HepG2 (cell line): ENCODE data around the gene CLDN19. TPM values are rescaled to one million over a fixed set of nuclear protein-coding genes. Genes with fewer than 3 reads are reported as not detected.

ENCODE experiments used
- ATAC-seq: fragments of 200-7000 bp; cut with Tn5 transposase; 3 replicates; pipeline ENCODE4 v1.9.1; 2020; ENCODE audit warnings: mild to moderate bottlenecking, moderate library complexity
- BruUV-seq: library from RNA; stranded (reverse); fragments of 400-500 nt; replicated peaks from 2 replicates; lab custom pipeline; 2021; lab: Mats Ljungman, UMichigan
- CTCF ChIA-PET: fragments of 300-600 bp; formaldehyde crosslinking; extraction: SDS; loops from one replicate; lab custom pipeline; 2021; ENCODE audit warnings: low total read pairs, inconsistent platforms, low intra/inter-chr PET ratio; lab: Yijun Ruan, JAX
- POLR2A ChIA-PET: fragments of 350-600 bp; sonication (Branson Sonifier 250); formaldehyde crosslinking; loops from one replicate; lab custom pipeline; 2020; ENCODE audit warnings: antibody characterized with exemption, inconsistent platforms; lab: Yijun Ruan, JAX
- DNase-seq: peaks from one replicate; pipeline ENCODE4 v3.0.0-alpha.2; 2015; ENCODE audit warnings: low spot score
- FAIRE-seq: peaks from 3 replicates; lab custom pipeline; 2011; peaks lifted over from hg19 to GRCh38; lab: Jason Lieb, UNC
- H2AFZ ChIP-seq: one replicate; pipeline ENCODE4 v1.6.1; 2011; ENCODE audit warnings: low read length, inconsistent platforms
- H3K27ac ChIP-seq: fragments of 300-600 bp; 3 replicates; pipeline ENCODE4 v1.8.0; 2011; ENCODE audit warnings: mixed run types, mild to moderate bottlenecking, mixed read lengths, low read length, inconsistent platforms; ENCODE audit not compliant: insufficient read depth; ENCODE audit errors: extremely low read length
- H3K27me3 ChIP-seq, 2 experiments: fragments of 200-600 bp in 1 of 2; 2 replicates in 1 of 2; 3 replicates in 1 of 2; pipeline versions ENCODE4 v1.6.0 to v1.8.0; 2011; ENCODE audit warnings: low read length in 2 of 2, mild to moderate bottlenecking in 2 of 2, moderate library complexity in 2 of 2, inconsistent platforms in 1 of 2; ENCODE audit not compliant: insufficient read depth in 2 of 2, control insufficient read depth in 1 of 2
- H3K36me3 ChIP-seq, 2 experiments: fragments of 200-600 bp in 1 of 2; replicated peaks in 1 of 2; 2 replicates in 1 of 2; 3 replicates in 1 of 2; pipeline versions ENCODE4 v1.5.1 to v1.8.0; 2011; ENCODE audit warnings: low read length in 2 of 2, inconsistent platforms in 1 of 2; ENCODE audit not compliant: insufficient read depth in 2 of 2, control insufficient read depth in 1 of 2
- H3K4me1 ChIP-seq: 2 replicates; pipeline ENCODE4 v1.5.1; 2012; ENCODE audit warnings: low read length, inconsistent platforms; ENCODE audit not compliant: insufficient read depth
- H3K4me2 ChIP-seq: 2 replicates; pipeline ENCODE4 v1.6.0; 2011; ENCODE audit warnings: low read depth, low read length, inconsistent platforms
- H3K4me3 ChIP-seq, 3 experiments: fragments of 200-600 bp in 1 of 3; sonication (generic), shearing (Covaris generic) in 1 of 3; replicated peaks in 1 of 3; 2 replicates each; pipeline ENCODE4 v1.5.1; 2011 to 2016; ENCODE audit warnings: low read length in 3 of 3, inconsistent platforms in 2 of 3, low read depth in 2 of 3, mild to moderate bottlenecking in 2 of 3, control low read depth in 1 of 3, mixed read lengths in 1 of 3; ENCODE audit not compliant: insufficient read depth in 1 of 3
- H3K79me2 ChIP-seq: one replicate; pipeline ENCODE4 v1.6.1; 2011; ENCODE audit warnings: low read length, inconsistent platforms; ENCODE audit not compliant: insufficient read depth
- H3K9ac ChIP-seq: 2 replicates; pipeline ENCODE4 v1.6.0; 2011; ENCODE audit warnings: mild to moderate bottlenecking, low read depth, low read length, inconsistent platforms; ENCODE audit not compliant: insufficient read depth
- H3K9me3 ChIP-seq: 2 replicates; pipeline ENCODE4 v1.5.1; 2012; ENCODE audit warnings: mild to moderate bottlenecking, low read length
- H4K20me1 ChIP-seq: 2 replicates; pipeline ENCODE4 v1.6.0; 2011; ENCODE audit warnings: inconsistent platforms, mild to moderate bottlenecking, low read length, moderate library complexity; ENCODE audit not compliant: insufficient read depth
- KDM1A ChIP-seq: IDR thresholded peaks from 2 replicates; pipeline ENCODE4 v1.6.1; 2016; ENCODE audit warnings: missing compliant biosample characterization
- KLF6 ChIP-seq: IDR thresholded peaks from 2 replicates; pipeline ENCODE4 v1.8.0; 2016; ENCODE audit warnings: missing biosample characterization, missing genetic modification reagents
- MLLT10 ChIP-seq: sonication (generic); formaldehyde crosslinking; IDR thresholded peaks from 2 replicates; pipeline ENCODE4 v1.4.0; 2020; ENCODE audit warnings: missing genetic modification reagents
- SCMH1 ChIP-seq: sonication (generic); formaldehyde crosslinking; IDR thresholded peaks from 2 replicates; pipeline ENCODE4 v1.9.0; 2021; ENCODE audit warnings: missing genetic modification reagents, mild to moderate bottlenecking, borderline replicate concordance
- SPEN ChIP-seq: sonication (generic); formaldehyde crosslinking; IDR thresholded peaks from 2 replicates; pipeline ENCODE4 v1.5.1; 2020; ENCODE audit warnings: low read depth, mild to moderate bottlenecking, missing genetic modification reagents
- TARDBP ChIP-seq: sonication (generic); formaldehyde crosslinking; IDR thresholded peaks from 2 replicates; pipeline ENCODE4 v1.8.0; 2022; ENCODE audit warnings: mild to moderate bottlenecking, missing genetic modification reagents
- ZNF274 ChIP-seq: sonication (generic); formaldehyde crosslinking; IDR thresholded peaks from 2 replicates; pipeline ENCODE4 v1.5.1; 2020; ENCODE audit warnings: mild to moderate bottlenecking, missing genetic modification reagents
- ZNF331 ChIP-seq: sonication (generic); formaldehyde crosslinking; IDR thresholded peaks from 2 replicates; pipeline ENCODE4 v1.4.0; 2020; ENCODE audit warnings: missing genetic modification reagents
- ZNF496 ChIP-seq: sonication (generic); formaldehyde crosslinking; IDR thresholded peaks from 2 replicates; pipeline ENCODE4 v1.8.1; 2023; ENCODE audit warnings: mild to moderate bottlenecking, moderate library complexity, missing genetic modification reagents; ENCODE audit not compliant: insufficient replicate concordance
- ZNF550 ChIP-seq: sonication (generic); formaldehyde crosslinking; IDR thresholded peaks from 2 replicates; pipeline ENCODE4 v1.4.0; 2020; ENCODE audit warnings: mild to moderate bottlenecking, missing genetic modification reagents, borderline replicate concordance
- WGBS: methylation state at CpG from one replicate; pipeline ENCODE4 v1.1.6; 2017; ENCODE audit warnings: low lambda C conversion rate; 5-methylcytosine and 5-hydroxymethylcytosine counted together
- in situ Hi-C: cut with HindIII; loops from 2 replicates; pipeline ENCODE4 v1.10.0; 2017; ENCODE audit warnings: low pct_unique_long_range_greater_than_20kb; ENCODE audit not compliant: extremely low pct_ligation_motif_present
- intact Hi-C: fragments of 100-400 bp; cut with micrococcal nuclease; formaldehyde crosslinking; loops from one replicate; pipeline ENCODE4 v1.10.0; 2022; ENCODE audit not compliant: unreplicated experiment
- polyA plus RNA-seq, 8 experiments: library from polyadenylated mRNA; depleted of rRNA in 3 of 8; stranded (reverse) in 7 of 8; unstranded in 1 of 8; fragments of >200 nt; fragmentation: Illumina TruSeq in 4 of 8; extraction: Trizol in 4 of 8; gene quantifications; 2 replicates each; pipeline versions ENCODE4 v1.2.1 to v1.2.3, GENCODE V29; 2011 to 2016; ENCODE audit warnings: low read depth in 4 of 8, missing spikeins in 1 of 8, mixed read lengths in 1 of 8; ENCODE audit not compliant: insufficient read depth in 1 of 8
- total RNA-seq, 5 experiments: library from RNA; depleted of rRNA; stranded (reverse); fragments of >200 nt; fragmentation: Illumina TruSeq; extraction: Trizol; gene quantifications; 2 replicates each; pipeline ENCODE4 v1.2.3, GENCODE V29; 2016; ENCODE audit warnings: low read depth in 1 of 5
- TF ChIP-seq, protein P1 (sequence below): sonication (generic); formaldehyde crosslinking; IDR thresholded peaks from 2 replicates; pipeline ENCODE4 v1.8.0; 2022; ENCODE audit warnings: mild to moderate bottlenecking, missing genetic modification reagents, moderate library complexity
- TF ChIP-seq, protein P2 (sequence below): sonication (generic); formaldehyde crosslinking; IDR thresholded peaks from 2 replicates; pipeline ENCODE4 v1.5.0; 2020; ENCODE audit warnings: missing genetic modification reagents
- TF ChIP-seq, protein P3 (sequence below): sonication (generic); formaldehyde crosslinking; IDR thresholded peaks from 2 replicates; pipeline ENCODE4 v1.4.0; 2020; ENCODE audit warnings: mild to moderate bottlenecking, missing genetic modification reagents

The CLDN19 gene
- total and polyA plus RNA-seq, 2 of the 13 experiments (the other 11 are each of a cell fraction or from before 2014, with no cell fraction given) = 5.0 to 7.6 TPM

DNA sequence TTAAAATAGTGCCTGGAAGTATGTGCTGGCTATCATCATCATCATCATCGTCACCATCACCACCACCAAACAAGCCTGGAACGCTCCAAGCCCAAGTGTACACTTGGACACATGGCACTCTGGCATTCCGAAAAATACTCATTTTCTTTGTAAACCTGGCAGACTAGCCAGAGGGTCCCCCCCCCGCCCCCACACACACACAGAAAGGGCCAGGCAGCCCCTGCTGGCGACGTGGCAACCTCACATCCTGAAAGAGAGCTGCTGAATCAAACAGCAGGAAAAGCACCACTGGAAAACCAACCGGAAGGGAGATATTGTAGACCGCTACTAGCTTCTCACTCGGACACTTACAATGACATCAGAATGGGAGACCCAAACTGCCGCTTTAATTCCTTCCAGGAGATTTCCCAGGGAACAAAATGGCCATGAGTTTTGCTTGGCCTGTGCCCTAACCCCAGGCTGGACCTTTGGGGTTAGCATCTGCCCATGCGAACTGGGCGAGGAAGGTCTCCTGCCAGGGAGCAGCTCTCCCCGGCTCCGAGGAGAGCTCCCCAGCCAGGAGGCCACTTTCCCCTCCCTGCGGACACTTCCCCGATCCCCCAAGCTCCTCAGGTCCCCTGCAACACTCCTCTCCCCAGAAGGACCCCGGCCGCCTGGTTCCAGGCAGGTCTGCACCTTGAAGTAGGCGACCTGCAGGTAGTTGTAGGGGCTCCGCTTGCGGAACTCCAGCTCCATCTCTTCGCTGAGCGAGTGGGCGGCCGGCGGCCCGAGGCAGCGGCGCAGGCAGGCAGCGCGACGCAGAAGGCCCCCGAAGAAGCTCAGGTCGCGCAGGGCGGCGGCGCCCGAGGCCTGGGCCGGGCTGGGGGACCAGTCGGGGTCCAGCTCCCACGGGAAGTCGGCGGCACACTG, 26.1 kb upstream of the CLDN19 start:
- ChIA-PET CTCF (no interaction called here), POLR2A (interaction anchor here (0.6 to 2.8 kb wide), 25 partner anchors 9 to 552 kb away, joined by 3 to 33 read pairs (median 5); partner anchors contain the start of genes CLDN19, ERMAP, PPIH and SVBP)
- DNase-seq (peak; percentile 76), ATAC-seq (peak; percentile 64), FAIRE-seq (peak; percentile 72)
- BruUV-seq = TSS peak; percentile 72
- Histone ChIP-seq H3K4me2 (peak overlapping the region; percentile 88), H3K36me3 (peaks cover 0 to 15% of the 10 kb centered on the region in 2 experiments; a peak in 3 of 5 replicates), H3K79me2 (peaks cover 63% of the 10 kb centered on the region), H3K9me3 (no peaks in the 10 kb centered on the region), H3K4me1 (peaks cover 56% of the 10 kb centered on the region), H2AFZ (no peak overlapping the region), H3K9ac (peak overlapping the region; percentile 93), H3K27ac (peak overlapping the region; percentile 67), H3K27me3 (peaks cover 0 to 4% of the 10 kb centered on the region in 2 experiments; a peak in 1 of 5 replicates), H3K4me3 (peak overlapping the region; percentile 89 to 99 (median 95)), H4K20me1 (no peaks in the 10 kb centered on the region; the same call in 1 of the 2 replicates)
- in situ Hi-C loops (no loop called here), intact Hi-C loops (loop anchor here (2.0 to 5.0 kb wide), 2 partner anchors 51 to 81 kb away; partner anchors contain the start of genes ERMAP, SVBP and ZNF691)
- WGBS = 0% methylated on average over 11 of the region's 44 CpGs
- TF ChIP-seq KDM1A (CRISPR knock-in tag) (no peak), SPEN (CRISPR knock-in tag) (no peak), SCMH1 (CRISPR knock-in tag) (no peak), ZNF274 (no peak), ZNF496 (CRISPR knock-in tag) (no peak), MLLT10 (CRISPR knock-in tag) (no peak), ZNF331 (CRISPR knock-in tag) (peak; percentile 44; the same call in 1 of the 2 replicates), TARDBP (CRISPR knock-in tag) (no peak), KLF6 (CRISPR knock-in tag) (no peak), ZNF550 (CRISPR knock-in tag) (no peak)
- TF ChIP-seq, protein P1, sequence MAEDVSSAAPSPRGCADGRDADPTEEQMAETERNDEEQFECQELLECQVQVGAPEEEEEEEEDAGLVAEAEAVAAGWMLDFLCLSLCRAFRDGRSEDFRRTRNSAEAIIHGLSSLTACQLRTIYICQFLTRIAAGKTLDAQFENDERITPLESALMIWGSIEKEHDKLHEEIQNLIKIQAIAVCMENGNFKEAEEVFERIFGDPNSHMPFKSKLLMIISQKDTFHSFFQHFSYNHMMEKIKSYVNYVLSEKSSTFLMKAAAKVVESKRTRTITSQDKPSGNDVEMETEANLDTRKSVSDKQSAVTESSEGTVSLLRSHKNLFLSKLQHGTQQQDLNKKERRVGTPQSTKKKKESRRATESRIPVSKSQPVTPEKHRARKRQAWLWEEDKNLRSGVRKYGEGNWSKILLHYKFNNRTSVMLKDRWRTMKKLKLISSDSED (CRISPR knock-in tag) = 0 out of 2 replicates have a peak, but pooled peaks have one; percentile 41
- TF ChIP-seq, protein P2, sequence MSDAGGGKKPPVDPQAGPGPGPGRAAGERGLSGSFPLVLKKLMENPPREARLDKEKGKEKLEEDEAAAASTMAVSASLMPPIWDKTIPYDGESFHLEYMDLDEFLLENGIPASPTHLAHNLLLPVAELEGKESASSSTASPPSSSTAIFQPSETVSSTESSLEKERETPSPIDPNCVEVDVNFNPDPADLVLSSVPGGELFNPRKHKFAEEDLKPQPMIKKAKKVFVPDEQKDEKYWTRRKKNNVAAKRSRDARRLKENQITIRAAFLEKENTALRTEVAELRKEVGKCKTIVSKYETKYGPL (CRISPR knock-in tag) = no peak
- TF ChIP-seq, protein P3, sequence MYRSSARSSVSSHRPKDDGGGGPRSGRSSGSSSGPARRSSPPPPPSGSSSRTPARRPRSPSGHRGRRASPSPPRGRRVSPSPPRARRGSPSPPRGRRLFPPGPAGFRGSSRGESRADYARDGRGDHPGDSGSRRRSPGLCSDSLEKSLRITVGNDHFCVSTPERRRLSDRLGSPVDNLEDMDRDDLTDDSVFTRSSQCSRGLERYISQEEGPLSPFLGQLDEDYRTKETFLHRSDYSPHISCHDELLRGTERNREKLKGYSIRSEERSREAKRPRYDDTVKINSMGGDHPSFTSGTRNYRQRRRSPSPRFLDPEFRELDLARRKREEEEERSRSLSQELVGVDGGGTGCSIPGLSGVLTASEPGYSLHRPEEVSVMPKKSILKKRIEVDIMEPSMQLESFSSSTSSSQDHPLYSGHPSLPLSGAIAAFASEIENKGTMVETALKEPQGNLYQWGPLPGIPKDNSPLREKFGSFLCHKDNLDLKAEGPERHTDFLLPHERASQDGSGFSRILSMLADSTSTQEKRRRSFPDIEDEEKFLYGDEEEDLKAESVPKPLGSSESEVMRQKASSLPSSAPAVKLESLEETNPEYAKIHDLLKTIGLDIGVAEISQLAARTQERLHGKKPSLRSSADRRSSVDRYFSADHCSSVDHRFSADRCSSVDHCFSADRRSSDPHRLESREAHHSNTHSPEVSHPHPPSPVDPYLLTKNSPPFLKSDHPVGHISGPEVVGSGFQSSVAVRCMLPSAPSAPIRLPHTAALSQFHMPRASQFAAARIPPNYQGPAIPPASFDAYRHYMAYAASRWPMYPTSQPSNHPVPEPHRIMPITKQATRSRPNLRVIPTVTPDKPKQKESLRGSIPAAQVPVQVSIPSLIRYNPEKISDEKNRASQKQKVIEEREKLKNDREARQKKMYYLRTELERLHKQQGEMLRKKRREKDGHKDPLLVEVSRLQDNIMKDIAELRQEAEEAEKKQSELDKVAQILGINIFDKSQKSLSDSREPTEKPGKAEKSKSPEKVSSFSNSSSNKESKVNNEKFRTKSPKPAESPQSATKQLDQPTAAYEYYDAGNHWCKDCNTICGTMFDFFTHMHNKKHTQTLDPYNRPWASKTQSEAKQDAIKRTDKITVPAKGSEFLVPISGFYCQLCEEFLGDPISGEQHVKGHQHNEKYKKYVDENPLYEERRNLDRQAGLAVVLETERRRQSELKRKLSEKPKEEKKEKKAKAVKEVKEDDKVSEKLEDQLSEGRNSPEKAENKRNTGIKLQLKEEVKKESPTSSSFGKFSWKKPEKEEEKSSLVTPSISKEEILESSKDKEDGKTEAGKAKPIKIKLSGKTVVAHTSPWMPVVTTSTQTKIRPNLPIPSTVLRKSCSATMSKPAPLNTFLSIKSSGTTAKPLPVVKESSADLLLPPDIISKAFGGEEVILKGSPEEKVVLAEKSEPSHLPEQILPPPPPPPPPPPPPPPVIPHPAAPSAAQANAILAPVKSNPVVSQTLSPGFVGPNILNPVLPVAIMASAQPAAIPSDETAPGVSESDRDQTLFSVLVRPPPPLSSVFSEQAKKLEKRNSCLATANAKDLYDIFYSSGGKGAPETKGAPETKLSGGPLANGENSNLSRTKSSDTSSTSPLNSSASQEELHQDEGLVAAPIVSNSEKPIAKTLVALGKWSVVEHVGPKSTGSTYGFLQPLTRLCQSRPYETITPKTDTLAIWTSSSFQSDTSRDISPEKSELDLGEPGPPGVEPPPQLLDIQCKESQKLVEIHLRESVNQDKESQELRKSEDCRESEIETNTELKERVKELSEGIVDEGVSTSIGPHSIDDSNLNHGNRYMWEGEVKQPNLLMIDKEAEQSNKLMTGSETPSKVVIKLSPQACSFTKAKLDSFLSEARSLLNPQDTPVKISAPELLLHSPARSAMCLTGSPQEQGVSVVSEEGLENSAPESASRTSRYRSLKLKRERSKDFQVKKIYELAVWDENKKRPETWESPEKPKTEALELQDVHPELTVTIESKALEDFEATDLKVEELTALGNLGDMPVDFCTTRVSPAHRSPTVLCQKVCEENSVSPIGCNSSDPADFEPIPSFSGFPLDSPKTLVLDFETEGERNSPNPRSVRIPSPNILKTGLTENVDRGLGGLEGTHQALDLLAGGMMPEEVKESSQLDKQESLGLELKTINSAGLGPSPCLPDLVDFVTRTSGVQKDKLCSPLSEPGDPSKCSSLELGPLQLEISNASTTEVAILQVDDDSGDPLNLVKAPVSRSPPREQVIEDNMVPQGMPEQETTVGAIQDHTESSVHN = no peak
